NCI-H748 (cell line): ENCODE measurements around the gene ECE1.

Experiments used
- DNase-seq: peaks from one replicate; lab custom pipeline; 2025; ENCODE audit not compliant: unreplicated experiment; lab: John Stamatoyannopoulos, UW

ECE1 gene

DNA sequence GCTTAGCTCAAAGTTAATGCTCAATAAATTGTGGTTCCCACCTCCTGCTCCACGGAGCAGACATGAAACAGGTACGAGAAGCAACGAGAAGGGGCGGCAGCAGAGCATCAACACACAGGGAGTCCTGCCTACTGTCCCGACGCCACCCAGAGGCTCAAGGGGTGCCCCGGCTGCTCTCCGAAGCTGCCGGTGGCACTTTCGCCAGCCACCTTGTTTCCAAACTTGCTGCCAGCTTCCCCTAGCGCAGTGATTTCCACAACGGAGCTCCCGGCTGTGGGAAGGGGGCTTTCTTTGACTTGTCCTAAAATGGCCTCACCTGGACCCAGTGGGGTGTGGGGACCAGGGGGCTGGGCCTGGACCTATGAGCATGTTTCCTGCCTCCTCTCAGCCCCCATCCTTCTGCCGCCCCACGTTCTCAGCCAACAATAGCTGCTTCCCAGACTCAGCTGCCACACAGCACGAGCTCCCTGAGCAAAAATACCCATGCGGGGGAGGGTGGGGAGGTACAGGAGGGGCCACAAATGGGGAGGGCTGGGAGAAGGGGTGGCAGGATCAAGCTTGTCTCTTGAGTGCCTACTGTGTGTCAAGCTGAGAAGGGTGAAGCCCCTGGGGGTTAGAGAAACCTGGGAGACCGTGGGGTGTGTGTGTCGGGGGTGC, 35.6 kb upstream of the ECE1 start:
- DNase-seq, result no peak

DNA sequence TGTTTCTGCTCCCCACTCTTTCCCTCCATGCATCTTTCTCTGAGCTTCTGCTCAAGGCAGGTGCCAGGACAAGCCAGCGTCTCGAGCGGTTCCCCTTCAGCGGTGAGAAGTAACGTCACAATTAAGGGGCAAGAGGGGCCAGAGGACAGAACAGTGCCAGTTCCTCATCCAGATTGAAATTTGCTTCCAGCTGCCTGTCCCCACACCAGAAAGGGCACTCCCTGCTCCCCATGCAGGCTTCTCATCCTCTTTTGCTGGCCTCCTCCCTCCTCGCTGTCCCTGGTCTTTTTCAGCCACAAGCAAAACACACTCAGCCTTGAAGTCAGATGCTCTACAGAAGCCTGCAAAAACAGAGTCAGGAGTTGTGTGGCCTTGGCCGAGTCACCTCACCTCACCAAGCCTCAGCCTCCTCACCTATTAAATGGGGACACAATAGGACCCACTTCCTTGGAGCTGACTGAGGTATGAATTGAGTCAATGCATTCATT, 35.0 kb upstream of the ECE1 start:
- no peak for DNase-seq

DNA sequence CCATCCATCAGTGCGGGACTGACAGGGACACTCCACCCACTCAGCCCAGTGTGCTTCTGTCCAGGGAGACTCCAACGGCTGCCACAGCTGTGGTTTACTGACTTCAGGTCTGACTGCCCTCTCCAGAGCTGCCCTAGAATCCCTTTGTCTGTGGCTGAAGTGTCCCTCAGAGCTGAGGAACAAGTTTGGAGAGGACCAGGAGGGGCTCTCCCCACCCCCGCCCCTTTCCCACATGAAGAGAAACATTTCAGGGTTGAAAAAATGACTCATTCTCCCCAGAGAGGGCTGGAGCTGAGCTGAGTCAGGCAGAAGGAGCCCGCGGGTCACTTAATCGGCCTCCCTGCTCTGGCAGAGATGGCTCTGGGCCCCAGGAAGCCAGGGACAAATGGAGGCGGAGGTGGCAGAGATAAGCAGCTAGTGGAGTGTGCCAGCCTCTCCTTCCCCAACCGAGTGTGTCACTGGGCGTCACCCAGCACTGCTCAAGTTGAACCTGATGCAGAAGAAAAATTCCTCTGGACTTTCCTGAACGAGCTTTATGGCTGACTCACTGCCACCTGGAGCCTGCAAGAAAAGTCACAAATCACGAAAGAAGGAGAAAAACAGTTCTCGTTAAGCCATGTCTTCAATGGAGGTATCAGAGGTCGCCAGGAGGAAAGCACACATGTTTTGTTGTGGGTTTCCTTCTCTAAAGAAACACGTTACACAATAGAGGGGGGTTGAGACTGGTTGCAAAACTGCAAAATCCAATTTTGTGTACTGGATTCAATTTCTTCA, 34.3 kb upstream of the ECE1 start:
- DNase-seq, result no peak

DNA sequence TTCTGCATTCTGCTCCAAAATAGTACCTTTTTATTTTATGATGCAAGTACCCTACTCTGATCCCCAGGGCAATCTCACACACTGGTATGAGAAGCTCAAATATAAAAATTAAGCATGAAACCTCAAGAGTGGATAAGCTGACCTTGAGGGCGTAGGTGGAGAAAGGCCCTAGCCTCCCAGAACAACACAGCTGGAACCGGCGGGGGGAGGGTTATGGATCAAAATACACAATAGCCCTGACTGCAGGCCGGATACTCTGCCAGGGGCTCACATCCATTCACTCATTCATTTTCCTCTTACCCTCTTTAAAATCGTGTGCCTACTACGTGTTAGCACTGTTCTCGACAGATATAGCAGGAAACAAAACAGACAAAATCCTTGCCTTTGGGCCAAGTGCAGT, 32.8 kb upstream of the ECE1 start:
- no peak for DNase-seq

DNA sequence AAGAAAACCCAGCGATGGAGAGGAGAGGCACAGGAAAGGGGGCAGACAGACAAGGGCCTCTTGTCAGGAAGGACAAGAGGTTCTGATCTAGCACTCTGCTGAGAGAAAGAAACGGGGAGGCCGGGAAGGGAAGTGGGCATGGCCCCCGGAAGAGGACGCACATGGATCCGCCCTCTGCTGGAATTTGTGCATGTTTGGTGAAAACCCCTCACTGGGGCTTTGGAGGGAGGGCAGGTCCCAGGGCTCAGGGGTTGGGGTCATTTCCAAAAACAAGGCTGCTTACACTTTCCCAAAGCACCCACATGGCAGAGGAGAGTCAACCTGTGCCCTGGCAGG, 32.4 kb upstream of the ECE1 start:
- DNase-seq, result no peak

DNA sequence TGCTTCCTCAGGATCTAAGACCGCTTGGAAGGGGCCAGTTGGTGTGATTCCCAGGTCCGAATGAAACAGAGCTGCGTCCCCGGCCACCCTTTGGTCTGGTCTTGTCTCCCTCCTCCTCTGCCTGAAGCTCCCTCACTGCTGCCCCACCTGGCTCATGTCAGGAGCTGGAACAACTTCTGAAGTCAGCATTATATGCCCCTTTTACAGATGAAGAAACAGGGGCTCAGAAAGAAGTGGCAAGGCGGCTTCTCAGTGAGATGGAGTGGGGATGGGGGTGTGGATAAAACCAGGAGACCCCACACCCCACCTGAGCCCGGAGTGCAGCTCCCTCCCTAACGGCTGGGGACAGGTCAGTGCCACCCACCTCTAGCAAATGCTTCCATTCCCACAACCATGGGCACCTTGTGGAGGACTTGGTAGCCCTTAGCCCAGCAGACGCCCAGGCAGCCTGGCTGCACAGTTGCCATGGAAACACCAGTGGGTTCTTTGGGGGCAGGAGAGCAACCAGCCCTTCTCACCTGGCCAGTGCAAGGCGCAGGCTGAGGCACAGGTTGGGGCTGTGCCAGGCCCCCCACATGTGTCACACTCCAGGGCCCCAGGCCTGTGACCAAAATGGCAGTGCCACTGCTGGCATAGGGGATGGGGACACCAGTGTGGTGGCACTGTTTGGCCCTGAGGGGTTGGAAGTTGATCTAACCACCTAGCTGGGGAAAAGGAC, 31.9 kb upstream of the ECE1 start:
- peak; percentile 5 for DNase-seq

DNA sequence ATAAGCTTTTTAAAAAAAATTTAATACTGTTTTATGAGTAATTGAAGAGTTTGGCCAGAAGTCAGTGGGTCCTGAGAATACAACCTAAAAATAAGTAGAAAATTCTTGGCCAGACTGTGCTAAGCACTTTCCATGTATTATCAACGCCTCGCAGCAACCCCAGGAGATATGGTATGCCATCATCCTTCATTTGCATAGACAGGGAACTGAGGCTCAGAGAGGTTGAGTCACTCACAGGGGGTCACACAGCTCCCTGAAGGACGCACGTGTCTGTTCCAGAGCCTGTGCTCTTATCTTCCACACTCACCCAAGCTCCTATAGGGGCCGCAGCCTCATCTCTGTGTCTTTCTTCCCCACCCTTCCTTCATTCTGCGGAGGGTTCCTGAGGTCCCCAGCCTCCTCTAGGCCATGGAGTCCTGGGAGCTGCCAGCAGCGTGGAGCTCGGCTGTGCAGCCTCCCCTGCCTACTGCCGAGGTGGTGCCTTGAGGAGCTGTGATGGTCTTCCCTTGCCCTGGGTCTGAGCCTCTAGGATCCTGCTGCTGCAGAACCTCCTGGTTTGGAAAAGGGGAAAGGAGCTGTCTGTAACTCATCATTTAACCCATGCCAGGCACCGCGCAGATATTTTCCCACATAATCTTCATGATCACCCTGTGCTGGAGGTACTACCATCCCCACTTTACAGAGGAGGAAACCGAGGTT, 30.3 kb upstream of the ECE1 start:
- no peak for DNase-seq

DNA sequence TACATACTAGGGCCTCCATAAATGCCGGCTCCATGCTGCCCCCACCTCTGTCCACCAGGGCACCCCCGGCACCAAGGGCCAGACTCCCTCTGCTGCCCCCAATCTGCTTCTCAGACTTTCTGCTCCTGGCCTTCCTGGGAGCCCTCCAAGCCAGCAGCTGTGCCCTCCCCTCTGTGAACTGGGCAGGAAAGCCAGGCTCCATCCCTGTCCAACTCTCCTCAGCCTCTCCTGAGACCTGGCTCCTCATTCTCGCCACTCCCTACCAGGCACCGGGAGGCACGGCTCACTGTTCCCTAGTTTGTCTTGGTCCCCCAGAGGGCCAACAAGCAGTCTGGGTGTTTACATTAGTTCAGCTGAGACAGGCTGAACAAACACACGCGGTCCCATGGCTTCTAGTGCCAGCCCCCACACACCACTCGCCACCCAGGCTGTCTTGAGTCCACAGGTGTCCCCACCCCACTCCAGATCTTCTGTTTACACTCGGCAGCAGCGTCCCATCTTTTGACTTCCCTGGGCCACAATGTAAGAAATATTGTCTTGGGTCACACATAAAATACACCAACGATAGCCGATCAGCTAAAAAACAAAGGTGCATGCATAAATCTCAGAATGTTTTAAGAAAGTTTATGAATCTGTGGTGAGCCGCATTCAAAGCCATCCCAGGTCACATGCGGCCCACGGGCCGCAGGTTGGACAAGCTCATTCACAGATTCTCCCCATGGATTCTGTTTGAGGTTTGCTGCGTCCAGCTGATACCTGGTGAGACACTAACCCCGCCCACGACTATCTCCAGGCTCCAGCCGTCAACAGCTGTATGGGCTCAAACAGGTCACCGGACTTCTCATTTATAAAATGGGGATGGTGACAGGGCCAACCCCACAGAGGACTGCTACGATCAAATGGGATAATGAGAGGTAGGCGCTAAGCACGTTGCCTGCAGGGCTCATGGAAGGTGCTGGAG, 29.5 kb upstream of the ECE1 start:
- peak; percentile 15 for DNase-seq

DNA sequence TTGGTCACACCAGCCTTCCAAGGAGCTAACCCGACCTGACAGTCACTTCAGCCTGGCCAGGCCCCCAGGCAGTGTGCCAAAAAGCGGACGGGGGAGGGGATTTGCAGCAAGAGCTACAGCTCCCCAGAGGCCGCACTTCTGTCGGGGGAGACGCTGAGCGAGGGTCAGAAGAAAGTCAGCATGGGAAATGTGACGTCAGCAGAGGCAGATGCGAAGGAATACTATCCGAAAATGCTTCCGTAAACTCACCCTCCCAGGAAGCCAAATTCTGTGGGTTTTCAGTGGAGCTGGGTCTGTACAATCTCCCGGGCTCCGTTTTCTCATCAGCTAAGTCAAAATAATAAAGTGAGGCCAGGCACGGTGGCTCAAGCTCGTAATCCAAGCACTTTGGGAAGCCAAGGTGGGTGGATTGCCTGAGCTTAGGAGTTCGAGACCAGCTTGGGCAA, 28.5 kb upstream of the ECE1 start:
- DNase-seq, result no peak

DNA sequence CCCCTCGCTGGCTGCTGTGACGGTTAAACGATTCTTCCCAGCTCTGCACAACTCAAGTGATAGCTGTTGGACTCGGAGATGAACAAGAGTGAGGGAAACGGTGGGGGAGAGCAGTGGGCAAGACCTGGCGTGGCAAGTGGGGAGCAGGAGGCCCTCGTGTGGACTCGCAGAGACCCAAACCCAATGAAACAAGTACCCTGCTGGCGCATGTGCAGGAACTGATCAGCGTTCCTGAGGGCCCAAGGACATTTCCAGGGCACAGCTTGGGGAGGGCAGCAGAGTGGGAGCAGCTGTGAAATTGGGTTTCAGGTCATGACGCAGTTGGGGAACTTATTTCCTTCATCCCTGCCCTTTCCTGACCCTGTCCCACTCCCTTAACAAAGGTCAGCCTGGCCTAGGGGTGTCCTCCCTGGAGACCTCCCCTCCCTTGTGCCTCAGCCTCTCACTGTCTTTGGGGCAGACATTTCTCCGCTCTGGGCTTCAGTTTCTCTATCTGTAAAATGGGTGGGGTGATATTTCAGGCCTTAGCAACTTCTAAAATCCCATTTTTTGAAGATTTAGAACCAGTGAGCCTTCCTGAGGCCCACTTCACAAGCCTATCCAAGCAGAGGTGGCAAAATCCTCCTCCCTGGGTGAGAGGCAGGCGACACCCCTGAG, 27.9 kb upstream of the ECE1 start:
- no peak for DNase-seq

DNA sequence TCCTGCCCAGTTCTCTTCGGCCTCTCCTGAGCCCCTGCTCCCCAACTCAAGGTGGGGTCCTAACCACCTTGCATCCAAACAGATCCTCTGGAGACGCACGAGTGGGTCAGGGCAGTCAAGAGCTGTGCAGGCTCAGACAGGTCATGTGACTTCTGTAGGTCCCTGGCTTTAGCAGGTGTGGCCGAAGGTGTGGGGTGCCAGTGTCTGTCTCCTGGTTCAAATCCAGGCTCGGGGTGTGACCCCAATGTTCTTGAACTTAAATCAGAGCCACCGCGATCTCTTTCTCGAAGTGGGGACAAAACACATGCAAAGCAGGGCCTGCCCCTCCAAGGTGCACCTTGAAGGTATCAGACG, 27.4 kb upstream of the ECE1 start:
- no peak for DNase-seq

DNA sequence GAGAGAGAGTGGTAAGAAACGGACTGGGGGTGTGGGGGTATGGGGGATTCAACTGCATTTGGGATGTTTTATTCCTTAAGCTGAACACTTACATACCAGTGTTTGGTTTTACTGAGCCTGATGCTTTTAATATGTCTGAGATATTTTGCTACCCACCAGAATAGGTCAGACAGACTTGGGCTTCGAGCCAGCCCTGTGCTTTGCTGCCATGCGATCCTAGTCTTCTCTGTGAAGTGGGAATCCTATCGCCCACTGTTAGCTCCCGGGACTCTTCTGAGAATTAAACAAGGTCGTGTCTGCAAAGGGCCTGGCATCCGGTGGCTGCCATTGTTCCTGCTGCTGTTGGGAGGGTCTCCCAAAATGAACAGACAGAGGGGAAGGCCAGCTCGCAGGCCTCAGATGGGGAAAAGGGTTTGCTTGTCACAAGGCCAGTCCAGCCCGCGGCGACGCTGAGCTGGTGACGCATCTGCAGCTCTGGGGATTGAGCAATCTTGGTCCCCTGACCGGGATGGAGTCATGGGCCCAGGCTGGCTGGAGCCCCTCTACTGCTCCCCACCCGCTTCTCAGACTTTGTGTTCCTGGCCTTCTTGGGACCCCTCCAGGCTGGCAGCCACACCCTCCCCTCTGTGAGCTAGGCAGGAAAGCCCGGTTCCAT, 26.9 kb upstream of the ECE1 start:
- no peak for DNase-seq

DNA sequence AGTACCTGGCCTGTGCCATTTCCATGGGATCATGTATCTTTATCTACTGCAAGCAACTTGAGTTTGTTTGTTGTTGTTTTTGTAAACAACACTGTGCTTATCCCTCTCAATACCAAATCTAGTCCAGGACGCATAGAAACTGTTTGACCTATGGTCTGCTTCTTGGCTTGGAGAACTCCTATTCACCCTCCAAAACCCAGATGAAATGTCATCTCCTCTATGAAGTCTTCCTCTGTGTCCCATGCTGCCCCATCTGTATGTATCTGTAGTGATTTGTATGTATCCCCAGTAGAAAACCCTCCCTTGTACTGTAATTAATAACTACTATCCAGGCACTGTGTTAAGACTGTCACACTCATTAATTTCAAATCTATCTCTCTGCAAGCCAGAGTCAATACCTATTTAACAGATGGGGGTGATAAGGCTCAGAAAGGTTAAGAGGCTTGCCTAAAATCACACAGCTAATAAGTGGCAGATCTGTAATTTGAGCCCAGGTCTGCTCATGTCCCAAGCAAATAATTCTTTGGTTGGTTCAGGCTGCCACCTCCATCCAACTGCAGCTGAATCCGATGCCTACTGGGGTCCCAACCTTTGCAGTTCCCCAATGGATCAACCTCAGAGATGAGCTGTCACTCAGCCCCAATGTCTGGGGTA, 24.6 kb upstream of the ECE1 start:
- DNase-seq, result no peak

DNA sequence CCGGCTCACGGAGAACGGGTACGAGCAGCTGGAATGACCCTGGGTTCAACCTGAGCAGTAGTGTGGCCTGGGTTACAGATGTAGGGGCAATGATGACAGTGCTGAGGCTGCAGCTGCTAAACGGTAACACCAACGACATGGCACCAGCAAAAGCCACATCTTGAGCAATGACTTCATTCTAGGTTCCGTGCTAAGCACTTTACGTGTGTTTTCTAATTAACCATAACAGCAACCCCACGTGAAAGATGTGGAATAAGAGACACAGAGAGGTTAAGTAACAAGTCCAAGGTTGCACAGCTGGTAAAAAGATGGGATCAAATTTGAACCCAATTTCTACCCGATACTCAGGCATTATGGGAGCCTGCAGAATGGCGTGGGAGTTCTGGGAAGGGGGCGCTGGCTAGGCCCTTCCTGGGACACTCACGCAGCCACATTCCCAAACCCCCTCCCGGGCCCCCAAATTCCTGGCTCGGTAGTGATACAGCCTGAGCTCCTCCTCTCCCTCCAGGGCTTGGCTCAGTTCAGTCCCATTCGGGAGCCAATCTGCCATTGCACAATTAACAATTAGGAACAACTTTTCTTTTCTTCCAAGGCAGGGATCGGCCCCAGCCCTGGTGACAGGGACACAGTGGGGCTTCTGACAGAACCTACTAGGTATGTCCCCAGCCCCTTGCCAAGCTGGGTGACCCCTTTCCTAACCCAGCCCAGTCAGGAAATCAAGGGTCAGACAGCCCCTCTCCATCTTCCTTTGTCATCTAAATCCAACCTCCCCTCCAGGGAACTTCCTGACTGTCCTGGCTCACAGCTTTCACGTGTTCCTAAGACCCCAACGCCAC, 23.8 kb upstream of the ECE1 start:
- no peak for DNase-seq

DNA sequence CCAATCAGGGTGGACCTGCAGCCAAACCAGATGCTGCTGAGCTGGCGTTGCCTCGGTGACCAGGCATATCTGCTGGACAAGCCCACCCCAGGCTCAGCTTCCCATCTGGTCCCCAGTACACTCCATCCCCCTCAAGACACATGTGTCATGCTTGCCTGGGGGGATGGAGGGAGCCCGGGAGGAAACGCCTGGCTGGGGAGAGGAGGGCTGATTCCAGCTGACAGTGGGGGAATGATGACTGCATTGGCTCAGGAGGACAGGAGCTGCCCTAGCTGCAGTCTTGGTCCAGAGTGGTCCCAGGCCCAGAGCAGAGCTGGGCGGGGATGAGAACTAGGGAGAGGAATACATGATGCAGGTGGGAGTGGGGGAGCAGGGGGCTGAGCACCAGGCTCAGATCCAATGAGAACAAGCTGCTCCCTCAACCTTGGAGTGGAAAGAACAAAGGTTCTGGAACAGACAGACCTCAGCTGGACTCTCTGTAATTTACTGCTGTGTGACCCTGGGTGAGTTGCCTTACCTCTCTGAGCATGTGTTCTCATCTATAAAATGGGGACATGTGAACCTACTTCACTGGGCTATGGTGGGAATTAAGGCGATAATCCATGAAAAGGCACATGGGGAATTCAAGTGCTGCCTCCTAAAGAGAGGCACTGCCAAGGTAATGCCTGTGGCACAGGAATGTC, 23.1 kb upstream of the ECE1 start:
- peak; percentile 5 for DNase-seq

DNA sequence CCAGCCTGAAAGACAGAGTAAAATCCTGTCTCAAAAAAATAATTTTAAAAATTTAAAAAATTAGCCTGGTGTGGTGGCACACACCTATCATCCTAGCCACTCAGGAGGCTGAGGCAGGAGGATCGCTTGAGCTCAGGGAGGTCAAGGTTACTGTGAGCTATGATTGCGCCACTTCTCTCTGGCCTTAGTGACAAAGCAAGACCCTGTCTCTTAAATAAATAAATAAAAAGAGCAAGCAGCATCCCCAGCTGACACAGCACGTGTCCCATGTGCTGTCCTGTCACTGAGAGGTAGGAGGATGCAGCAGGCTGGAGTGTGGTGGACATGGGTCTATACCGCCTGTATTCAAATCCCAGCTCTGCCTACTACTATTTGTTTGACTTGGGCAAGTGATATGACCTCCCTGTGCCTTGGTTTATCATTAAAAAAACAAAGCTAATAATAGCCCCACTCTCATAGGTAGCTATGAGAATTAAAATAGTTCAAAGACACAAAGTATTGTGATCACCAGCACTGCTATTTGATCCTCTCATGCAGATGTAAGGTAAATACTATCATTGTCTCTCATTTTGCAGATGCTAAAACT, 22.2 kb upstream of the ECE1 start:
- peak; percentile 2 for DNase-seq

DNA sequence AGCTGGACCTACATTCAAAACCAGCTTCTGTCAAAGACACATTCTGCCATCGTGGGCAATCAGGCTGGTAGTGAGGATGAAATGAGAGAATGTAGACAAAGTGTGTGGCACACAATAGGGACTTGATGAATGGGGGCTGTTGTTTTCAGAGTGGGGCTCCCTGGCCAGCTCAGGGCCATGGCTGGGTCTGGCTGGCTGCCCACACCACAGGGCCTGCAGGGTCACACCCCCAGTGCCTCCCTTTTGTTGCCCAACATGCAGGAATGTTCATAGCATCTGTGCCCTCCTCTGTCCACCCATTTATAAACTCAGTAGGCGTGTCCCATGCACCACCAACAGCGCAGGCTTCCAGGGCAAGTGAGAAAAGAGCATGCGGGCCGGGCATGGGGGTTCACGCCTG, 20.8 kb upstream of the ECE1 start:
- DNase-seq, result no peak
